Hepatocyte (in vitro differentiated cells): ENCODE measurements around the gene CA12.

Experiments
- CTCF ChIP-seq: fragments of 200-600 bp; sonication (generic); IDR thresholded peaks from 2 replicates; pipeline ENCODE4 v1.5.1; 2016; ENCODE audit warnings: antibody characterized with exemption, mild to moderate bottlenecking; ENCODE audit not compliant: poor library complexity
- EZH2 ChIP-seq: fragments of 200-600 bp; sonication (generic); IDR thresholded peaks from 2 replicates; pipeline ENCODE4 v1.6.1; 2016; ENCODE audit warnings: antibody characterized with exemption, mild to moderate bottlenecking, borderline replicate concordance
- EZH2phosphoT487 ChIP-seq: fragments of 200-600 bp; sonication (generic); IDR thresholded peaks from one replicate; pipeline ENCODE4 v1.6.1; 2018; ENCODE audit warnings: antibody characterized with exemption, mild to moderate bottlenecking, low read depth, moderate library complexity; ENCODE audit not compliant: unreplicated experiment, severe bottlenecking

- no peak for TF ChIP-seq CTCF
- no peak for TF ChIP-seq EZH2
- TF ChIP-seq EZH2phosphoT487 = no peak
Measured at GRCh38 chr15:63306492-63307073, 75.1 kb downstream of the CA12 start.
